ENCODE measurements around the gene ATP10A. TPM values are rescaled to one million over a fixed set of nuclear protein-coding genes. Genes with fewer than 3 reads are reported as not detected.
"Not testable (repeated sequence)": the region's sequence is repeated elsewhere in the genome, so short reads cannot be mapped to it uniquely, and the experiment has no call there.

Gene ATP10A
- total RNA-seq, 4 donors from 2014 or later = 2.7 to 7.0 (median 3.4) TPM

DNA sequence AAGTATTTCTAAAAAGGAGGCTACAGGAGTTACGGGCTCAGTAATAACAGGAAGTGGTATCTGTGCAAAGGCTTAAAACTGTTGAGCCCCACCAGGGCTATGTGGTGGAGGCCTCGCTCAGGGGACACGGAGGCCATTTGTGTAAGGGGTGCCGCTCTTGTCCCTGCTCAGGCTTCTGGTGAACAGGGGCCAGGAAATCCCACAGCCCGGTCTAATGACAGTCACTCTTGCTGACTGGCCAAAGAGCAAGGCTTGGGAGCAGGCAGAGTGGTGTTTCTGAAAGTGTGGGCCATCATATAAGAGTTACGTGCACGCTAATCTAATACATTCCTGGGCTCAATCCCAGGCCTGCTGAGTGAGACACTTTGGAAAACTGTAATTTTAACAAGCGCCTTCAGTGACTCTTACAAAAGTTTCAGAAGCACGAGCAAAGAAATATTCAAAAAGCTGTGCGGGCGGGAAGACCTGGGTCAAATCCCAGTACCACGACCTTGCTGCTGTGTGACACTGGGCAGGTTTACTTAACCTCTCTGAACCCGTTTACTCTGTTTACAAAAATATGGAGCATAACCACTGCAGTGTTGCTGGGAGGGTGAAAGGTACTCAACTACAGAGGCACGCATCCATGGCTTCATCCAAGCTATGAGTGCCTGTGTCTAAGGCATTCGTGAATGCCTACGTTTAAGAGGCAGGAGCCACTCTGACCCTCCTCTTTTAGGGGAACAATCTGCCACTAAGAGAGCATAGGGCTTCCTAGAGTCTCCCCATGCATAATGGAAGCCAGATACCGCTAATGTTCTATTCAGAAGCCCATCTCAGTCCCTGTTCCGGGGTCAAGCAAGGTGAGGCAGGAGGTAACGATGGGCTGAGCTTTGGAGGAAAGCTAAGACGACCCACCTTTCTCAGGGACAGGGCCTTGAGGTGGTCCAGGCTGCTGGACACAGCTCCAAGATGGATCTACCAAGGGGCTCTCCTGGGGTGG lies 2.0 kb downstream of the ATP10A start:
- Histone ChIP-seq H3K4me1 (peaks cover 0 to 5% of the 10 kb centered on the region in 2 donors), H3K9me3 (no peaks in the 10 kb centered on the region), H3K4me3 (replicated peaks in 1 of 3) (peak overlapping the region in 1 of 3 donors; percentile 1), H3K27me3 (no peaks in the 10 kb centered on the region), H3K36me3 (no peaks in the 10 kb centered on the region), H3K27ac (peak overlapping the region in 2 of 3 donors; percentile 24 to 61)
- DNase-seq = no peak
- intact Hi-C loops (cut with DNase I) = no loop called here
- 76 to 80% methylated on average over 20 of the region's 20 CpGs for WGBS, 2 donors
- TF ChIP-seq, protein P1, sequence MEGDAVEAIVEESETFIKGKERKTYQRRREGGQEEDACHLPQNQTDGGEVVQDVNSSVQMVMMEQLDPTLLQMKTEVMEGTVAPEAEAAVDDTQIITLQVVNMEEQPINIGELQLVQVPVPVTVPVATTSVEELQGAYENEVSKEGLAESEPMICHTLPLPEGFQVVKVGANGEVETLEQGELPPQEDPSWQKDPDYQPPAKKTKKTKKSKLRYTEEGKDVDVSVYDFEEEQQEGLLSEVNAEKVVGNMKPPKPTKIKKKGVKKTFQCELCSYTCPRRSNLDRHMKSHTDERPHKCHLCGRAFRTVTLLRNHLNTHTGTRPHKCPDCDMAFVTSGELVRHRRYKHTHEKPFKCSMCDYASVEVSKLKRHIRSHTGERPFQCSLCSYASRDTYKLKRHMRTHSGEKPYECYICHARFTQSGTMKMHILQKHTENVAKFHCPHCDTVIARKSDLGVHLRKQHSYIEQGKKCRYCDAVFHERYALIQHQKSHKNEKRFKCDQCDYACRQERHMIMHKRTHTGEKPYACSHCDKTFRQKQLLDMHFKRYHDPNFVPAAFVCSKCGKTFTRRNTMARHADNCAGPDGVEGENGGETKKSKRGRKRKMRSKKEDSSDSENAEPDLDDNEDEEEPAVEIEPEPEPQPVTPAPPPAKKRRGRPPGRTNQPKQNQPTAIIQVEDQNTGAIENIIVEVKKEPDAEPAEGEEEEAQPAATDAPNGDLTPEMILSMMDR (IDR thresholded peaks at IDR 0.05) = no peak
- no peak for TF ChIP-seq POLR2A (IDR thresholded peaks at IDR 0.05)

DNA sequence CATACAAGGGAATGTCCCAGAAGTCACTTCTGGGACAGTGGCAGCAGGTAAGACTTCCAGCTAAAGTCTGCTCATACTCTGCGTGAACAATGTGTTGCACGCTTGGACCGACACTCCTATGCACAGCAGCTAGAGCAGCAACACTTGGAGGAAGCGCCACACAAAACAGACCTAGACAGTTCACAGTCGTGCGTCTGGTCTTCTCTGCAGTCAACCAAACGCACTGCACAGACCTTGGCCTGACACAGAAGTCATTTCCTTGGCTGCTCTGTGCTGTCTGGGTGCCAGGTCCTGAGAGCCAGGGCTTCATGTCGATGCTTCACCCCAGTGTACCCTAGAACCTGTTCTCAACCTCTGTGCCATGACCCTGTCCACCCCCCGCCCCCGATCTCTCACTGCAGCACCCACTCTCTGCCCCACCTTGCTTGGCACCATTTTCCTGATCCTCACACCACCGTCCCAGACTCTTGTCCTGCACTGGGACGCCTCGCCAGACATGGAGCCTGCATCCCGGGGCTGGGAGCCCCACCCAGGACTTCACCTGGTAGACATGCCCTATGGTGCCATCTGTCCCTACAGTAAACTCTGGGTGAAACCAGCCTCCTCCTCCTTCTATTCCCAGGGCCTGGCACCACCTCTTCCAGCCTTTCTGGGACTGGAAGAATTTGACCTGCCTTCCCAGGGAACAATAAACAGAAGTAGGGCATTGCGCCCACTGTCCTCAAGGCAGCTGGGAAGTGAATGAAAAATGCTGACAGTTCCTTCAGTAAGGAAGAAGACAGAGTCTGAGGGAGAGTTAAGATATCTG lies 3.1 kb downstream of the ATP10A start:
- H3K4me3 ChIP-seq (replicated peaks in 1 of 3) = no peak overlapping the region
- no peak for TF ChIP-seq POLR2A (IDR thresholded peaks at IDR 0.05)
- TF ChIP-seq, protein P1 (IDR thresholded peaks at IDR 0.05) = no peak
- no peak overlapping the region for H3K27ac ChIP-seq
- intact Hi-C loops (cut with DNase I) = no loop called here
- H3K27me3 ChIP-seq = no peaks in the 10 kb centered on the region
- 82 to 83% methylated on average over 12 to 15 of the region's 15 CpGs for WGBS, 2 donors
- no peaks in the 10 kb centered on the region for H3K9me3 ChIP-seq
- H3K36me3 ChIP-seq = no peaks in the 10 kb centered on the region
- no peak for DNase-seq
- H3K4me1 ChIP-seq = peaks cover 0 to 5% of the 10 kb centered on the region in 2 donors

DNA sequence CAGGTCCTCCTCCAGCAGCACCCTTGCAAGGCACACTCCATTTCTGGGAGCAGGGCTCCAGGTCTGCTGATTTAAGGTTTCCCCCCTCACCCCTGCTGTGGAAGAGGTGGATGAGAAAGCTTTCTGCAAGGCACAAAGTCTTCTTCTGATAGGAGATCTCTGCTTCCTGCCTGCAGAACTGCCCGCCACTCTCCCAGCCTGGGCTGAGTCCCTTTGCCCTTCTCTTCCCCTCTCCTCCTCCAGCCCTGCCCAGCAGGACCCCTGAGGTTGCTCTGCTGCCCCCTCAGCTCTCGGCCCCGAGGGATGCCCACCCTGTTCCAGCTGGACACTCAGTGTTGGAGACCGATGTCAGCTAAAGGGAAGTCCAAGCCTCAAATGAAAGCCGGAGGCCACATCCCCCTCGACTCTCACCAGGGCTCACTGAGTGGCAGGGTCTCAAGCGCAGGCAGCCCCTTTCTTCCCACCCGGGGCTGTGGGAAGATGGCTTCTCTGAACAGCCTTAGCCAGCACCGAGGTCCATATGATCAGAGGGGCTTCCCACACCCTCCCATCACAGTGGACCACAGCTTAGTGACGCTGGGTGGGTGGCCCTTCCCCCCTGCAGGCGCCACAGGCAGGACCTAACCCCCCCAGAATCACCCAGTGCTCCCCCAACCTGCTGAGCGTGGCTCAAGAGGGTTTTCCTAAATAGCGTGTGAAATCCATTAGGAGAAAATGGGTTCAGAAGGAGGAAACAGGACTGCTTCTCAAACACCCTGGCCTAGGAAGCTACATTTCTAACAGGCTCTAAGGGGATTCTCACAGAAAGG lies 4.0 kb downstream of the ATP10A start:
- no peaks in the 10 kb centered on the region for H3K36me3 ChIP-seq
- no peak for DNase-seq
- H3K4me3 ChIP-seq (replicated peaks in 1 of 3) = no peak overlapping the region
- no peak for TF ChIP-seq POLR2A (IDR thresholded peaks at IDR 0.05)
- TF ChIP-seq, protein P1 (IDR thresholded peaks at IDR 0.05) = no peak
- H3K4me1 ChIP-seq = peaks cover 0 to 5% of the 10 kb centered on the region in 2 donors
- WGBS, 2 donors = 72 to 86% methylated on average over 10 to 13 of the region's 13 CpGs
- H3K27me3 ChIP-seq = no peaks in the 10 kb centered on the region
- H3K9me3 ChIP-seq = no peaks in the 10 kb centered on the region
- intact Hi-C loops (cut with DNase I) = no loop called here
- no peak overlapping the region for H3K27ac ChIP-seq

DNA sequence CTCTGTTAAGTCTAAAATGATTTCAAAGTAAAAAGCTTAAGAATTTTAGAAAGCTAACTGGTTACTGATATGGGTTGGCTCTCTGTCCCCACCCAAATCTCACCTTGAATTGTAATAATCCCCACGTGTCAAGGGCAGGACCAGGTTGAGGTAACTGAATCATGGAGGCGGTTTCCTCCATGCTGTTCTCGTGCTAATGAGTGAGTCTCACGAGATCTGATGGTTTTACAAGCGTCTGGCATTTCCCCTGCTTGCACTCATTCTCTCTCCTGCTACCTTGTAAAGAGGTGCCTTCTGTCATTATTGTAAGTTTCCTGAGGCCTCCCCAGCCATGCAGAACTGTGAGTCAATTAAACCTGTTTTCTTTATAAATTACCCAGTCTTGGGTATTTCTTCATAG lies 7.1 kb downstream of the ATP10A start:
- H3K27ac ChIP-seq; DNase-seq; intact Hi-C loops (cut with DNase I); H3K4me1 ChIP-seq; H3K36me3 ChIP-seq; H3K9me3 ChIP-seq; H3K27me3 ChIP-seq; H3K4me3 ChIP-seq (replicated peaks in 1 of 3): not testable (repeated sequence)
- WGBS, 2 donors = 80 to 86% methylated on average over 5 of the region's 5 CpGs
